Fibroblast of skin of abdomen (primary cell): ENCODE results near the gene GRB10.
"Not testable (repeated sequence)": the region's sequence is repeated elsewhere in the genome, so short reads cannot be mapped to it uniquely, and the experiment has no call there.

Experiments
- DNase-seq: peaks from one replicate; pipeline ENCODE4 v3.0.0-alpha.2; 2013

GRB10 gene

GRCh38 chr7:50599385-50599784 lies 183.3 kb downstream of the GRB10 start:
- DNase-seq: no peak

- no peak for DNase-seq
Measured at GRCh38 chr7:50598460-50599343, 184.0 kb downstream of the GRB10 start.

- DNase-seq: no peak
Measured at GRCh38 chr7:50596484-50596883, 186.2 kb downstream of the GRB10 start.

- peak; percentile 44 for DNase-seq
Measured at GRCh38 chr7:50595491-50596102, 187.1 kb downstream of the GRB10 start.

- no peak for DNase-seq
Measured at GRCh38 chr7:50594734-50595485, 187.8 kb downstream of the GRB10 start.

GRCh38 chr7:50594136-50594535 lies 188.6 kb downstream of the GRB10 start:
- DNase-seq: no peak

- no peak for DNase-seq
Measured at GRCh38 chr7:50592940-50593339, 189.8 kb downstream of the GRB10 start.

- no peak for DNase-seq
Measured at GRCh38 chr7:50591480-50592438, 190.9 kb downstream of the GRB10 start.

GRCh38 chr7:50591098-50591479 lies 191.6 kb downstream of the GRB10 start:
- DNase-seq: no peak

GRCh38 chr7:50590535-50590934 lies 192.2 kb downstream of the GRB10 start:
- no peak for DNase-seq

- DNase-seq: no peak
Measured at GRCh38 chr7:50589364-50589763, 193.3 kb downstream of the GRB10 start.

- no peak for DNase-seq
Measured at GRCh38 chr7:50588937-50589336, 193.8 kb downstream of the GRB10 start.

GRCh38 chr7:50587737-50588136 lies 195.0 kb downstream of the GRB10 start:
- DNase-seq: no peak

- DNase-seq: no peak
Measured at GRCh38 chr7:50584793-50585408, 197.8 kb downstream of the GRB10 start.

- no peak for DNase-seq
Measured at GRCh38 chr7:50584386-50584785, 198.3 kb downstream of the GRB10 start.

- not testable (repeated sequence) for DNase-seq
Measured at GRCh38 chr7:50583295-50583694, 199.4 kb downstream of the GRB10 start.

- not testable (repeated sequence) for DNase-seq
Measured at GRCh38 chr7:50582271-50582670, 200.4 kb downstream of the GRB10 start.

- not testable (repeated sequence) for DNase-seq
Measured at GRCh38 chr7:50580666-50581065, 202.0 kb downstream of the GRB10 start.

GRCh38 chr7:50580057-50580456 lies 202.6 kb downstream of the GRB10 start:
- DNase-seq: no peak

- DNase-seq: not testable (repeated sequence)
Measured at GRCh38 chr7:50578105-50578504, 204.6 kb downstream of the GRB10 start.

- DNase-seq: no peak
Measured at GRCh38 chr7:50577569-50577968, 205.1 kb downstream of the GRB10 start.

GRCh38 chr7:50576388-50576787 lies 206.3 kb downstream of the GRB10 start:
- not testable (repeated sequence) for DNase-seq
